GM13976 (cell line): ENCODE results near the gene PKNOX2.

Experiments used
- DNase-seq: peaks from one replicate; pipeline ENCODE4 v3.0.0; 2012; ENCODE audit warnings: low spot score
- in situ Hi-C: fragments of 300-500 bp; cut with MboI; formaldehyde crosslinking; loops from one replicate; pipeline ENCODE4 v1.12.0; 2022; ENCODE audit warnings: low sequenced_read_pairs, mixed read lengths, inconsistent platforms; ENCODE audit not compliant: unreplicated experiment
- TF ChIP-seq, protein P1 (sequence below): IDR thresholded peaks from 2 replicates; pipeline ENCODE4 v1.5.1; 2012; ENCODE audit warnings: borderline replicate concordance, mild to moderate bottlenecking; ENCODE audit not compliant: insufficient read depth; ENCODE audit errors: extremely low read depth, missing control alignments, control extremely low read depth

The PKNOX2 gene

DNA sequence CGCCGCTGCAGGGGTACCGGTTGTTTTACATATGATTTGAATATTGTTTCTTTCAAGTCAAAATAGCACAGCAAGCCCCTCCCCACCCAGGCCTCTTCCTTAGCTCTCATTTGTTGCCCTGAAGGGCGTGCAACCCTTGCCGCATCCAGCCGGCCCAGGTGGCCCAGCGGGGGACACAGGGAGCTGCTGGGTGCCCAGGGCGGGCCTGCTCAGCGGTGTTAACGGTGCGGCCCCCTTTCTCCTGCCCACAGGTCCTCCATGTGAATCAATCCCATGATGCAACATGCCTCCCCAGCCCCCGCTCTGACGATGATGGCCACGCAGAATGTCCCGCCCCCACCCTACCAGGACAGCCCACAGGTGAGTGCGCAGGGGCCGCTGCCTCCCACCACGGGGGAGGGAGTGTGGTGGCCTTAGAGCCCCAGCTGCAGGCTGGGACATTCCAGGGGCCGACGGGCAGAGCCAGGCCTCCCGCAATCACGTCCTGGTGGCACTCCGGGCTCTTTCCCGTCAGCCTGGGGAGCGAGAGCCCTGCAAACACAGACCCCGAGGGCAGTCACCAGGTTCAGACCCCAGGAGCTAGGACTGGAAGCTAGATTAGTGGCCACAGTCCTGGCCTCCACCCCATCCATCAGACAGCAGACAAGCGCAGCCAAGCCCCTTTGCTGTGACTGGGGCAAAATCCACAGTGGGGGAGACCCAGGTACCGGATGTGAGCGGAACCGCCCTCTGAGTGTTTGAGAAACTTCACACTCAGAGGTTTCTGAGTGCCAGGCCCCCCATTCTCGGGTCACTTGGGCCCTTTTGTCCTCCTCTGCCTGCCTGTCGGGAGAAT lies 186.7 kb downstream of the PKNOX2 start:
- TF ChIP-seq, protein P1, sequence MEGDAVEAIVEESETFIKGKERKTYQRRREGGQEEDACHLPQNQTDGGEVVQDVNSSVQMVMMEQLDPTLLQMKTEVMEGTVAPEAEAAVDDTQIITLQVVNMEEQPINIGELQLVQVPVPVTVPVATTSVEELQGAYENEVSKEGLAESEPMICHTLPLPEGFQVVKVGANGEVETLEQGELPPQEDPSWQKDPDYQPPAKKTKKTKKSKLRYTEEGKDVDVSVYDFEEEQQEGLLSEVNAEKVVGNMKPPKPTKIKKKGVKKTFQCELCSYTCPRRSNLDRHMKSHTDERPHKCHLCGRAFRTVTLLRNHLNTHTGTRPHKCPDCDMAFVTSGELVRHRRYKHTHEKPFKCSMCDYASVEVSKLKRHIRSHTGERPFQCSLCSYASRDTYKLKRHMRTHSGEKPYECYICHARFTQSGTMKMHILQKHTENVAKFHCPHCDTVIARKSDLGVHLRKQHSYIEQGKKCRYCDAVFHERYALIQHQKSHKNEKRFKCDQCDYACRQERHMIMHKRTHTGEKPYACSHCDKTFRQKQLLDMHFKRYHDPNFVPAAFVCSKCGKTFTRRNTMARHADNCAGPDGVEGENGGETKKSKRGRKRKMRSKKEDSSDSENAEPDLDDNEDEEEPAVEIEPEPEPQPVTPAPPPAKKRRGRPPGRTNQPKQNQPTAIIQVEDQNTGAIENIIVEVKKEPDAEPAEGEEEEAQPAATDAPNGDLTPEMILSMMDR = no peak
- in situ Hi-C loops = loop anchor here (25.0 kb wide), 1 partner anchor 389 kb away; the partner anchor contains the start of gene CCDC15
- DNase-seq = no peak

DNA sequence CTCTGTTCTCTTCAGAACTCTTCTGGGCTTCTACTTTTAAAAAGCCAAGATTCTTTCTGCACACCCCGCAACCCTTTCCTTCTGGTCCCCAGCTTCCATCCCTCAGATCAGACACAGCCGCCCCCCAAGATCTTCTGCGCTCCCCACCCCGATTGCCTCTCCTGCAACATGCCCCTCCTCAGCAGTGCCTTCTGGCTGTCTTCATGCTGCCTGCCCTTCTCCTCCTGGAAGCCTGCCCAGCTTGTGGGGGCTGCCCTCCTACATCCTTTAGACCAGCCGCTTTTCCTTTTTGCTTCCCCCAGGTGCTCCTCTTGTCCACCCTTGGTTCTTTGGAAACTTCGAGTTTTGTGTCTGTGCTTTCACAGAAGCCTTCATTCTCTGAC lies 187.3 kb downstream of the PKNOX2 start:
- in situ Hi-C loops = loop anchor here (25.0 kb wide), 1 partner anchor 390 kb away; the partner anchor contains the start of gene CCDC15

DNA sequence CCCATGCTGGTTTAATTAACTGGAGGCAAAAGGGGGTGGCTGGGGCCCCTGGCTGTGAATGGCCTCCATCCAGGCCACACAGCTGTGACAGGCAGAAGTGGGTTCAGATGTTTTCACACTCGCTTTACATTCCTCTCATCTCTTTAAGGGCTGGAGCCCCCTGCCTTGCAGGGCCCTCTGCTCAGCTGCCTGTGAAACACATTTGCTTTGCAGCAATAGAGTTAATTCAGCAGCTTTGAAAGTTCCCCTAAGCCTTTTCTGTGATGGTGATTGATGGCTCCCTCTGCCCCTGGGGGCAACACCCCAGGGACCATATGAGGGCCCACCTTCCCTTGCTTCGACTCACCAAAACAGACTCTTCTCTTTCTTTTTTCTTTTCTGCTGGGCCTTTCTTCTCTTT lies 192.2 kb downstream of the PKNOX2 start:
- no peak for DNase-seq
- in situ Hi-C loops = loop anchor here (25.0 kb wide), 1 partner anchor 394 kb away; the partner anchor contains the start of gene CCDC15
- TF ChIP-seq, protein P1 = no peak

More for the DNA sequence above, 187.3 kb downstream of the PKNOX2 start:
- no peak for DNase-seq
- TF ChIP-seq, protein P1 = no peak

DNA sequence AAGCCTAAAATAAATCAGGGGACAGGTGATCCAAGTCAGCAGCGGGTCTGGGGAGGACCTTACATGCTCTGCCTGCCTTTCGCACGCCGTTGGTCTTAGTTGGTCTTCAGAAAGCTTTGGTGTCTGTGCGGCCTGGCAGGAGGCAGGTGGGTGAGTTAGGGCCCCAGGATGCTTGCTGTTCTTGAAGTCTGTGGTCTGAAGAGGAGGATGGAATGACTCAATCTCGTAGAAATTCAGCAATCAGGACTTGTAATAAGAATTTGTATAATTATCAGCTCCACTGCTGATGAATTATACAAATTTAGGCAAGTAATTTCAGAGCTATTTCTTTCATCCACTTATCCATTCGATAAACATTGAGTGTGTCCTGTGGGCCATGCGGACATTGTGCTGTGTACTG lies 193.0 kb downstream of the PKNOX2 start:
- TF ChIP-seq, protein P1 = no peak
- DNase-seq = no peak
- in situ Hi-C loops = loop anchor here (25.0 kb wide), 1 partner anchor 395 kb away; the partner anchor contains the start of gene CCDC15

DNA sequence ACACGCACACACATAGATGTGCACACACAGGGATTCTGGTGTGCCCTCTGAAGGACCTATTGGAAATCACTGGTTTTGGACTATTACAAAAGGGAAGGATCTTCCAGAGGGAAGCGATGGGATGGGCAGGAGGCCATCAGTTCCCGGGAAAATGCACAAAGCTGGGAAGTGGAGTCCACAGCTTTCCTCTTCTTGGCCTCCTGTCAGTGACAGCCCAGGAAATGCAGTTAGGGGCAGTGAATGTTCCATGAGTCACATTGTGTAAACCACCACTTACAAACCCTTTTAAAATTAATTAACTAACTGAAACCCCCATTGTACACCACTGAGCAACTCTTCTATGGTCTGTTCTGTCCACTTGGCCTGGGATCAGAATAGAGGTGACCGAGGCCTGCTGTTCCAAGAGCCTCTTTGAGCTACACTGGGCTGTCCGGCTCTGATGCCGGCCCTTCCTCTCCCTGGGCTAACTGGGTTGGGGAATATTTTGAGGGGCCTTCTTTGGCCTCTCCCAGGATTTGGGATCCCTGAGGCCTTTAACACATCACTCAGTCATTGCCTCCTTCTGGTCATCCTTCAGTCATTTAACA lies 193.8 kb downstream of the PKNOX2 start:
- no peak for DNase-seq
- TF ChIP-seq, protein P1 = no peak

DNA sequence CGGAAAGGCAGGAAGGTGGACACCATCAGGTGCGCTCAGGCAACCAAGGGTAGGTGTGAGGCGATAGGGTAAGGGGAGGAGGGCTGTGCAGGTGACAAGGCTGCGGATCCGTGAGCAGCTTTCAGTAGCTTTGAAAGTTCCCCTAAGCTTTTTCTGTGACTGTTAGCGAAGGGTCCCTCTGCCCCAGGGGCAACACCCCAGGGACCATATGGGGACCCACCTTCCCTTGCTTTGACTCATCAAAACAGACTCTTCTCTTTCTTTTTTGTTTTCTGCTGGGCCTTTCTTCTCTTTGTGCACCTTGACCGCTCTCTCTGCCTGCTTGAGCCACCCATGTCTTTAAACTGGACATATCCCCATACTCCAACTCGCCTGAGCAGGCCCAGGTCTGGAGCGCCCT lies 194.6 kb downstream of the PKNOX2 start:
- in situ Hi-C loops = loop anchor here (25.0 kb wide), 1 partner anchor 397 kb away; the partner anchor contains the start of gene CCDC15
- no peak for DNase-seq
- TF ChIP-seq, protein P1 = no peak

More for the DNA sequence above, 193.8 kb downstream of the PKNOX2 start:
- in situ Hi-C loops = loop anchor here (25.0 kb wide), 1 partner anchor 396 kb away; the partner anchor contains the start of gene CCDC15
